CD4-positive, alpha-beta T cell treated with Interleukin-6 at 100 ng/mL for 8 hours (primary cell): ENCODE results near the gene BTNL8.
"Not testable (repeated sequence)": the region's sequence is repeated elsewhere in the genome, so short reads cannot be mapped to it uniquely, and the experiment has no call there.

Source experiments
- DNase-seq: peaks from one replicate; pipeline ENCODE4 v3.0.0-alpha.2; 2020; ENCODE audit warnings: mixed read lengths, low spot score

Gene BTNL8

GRCh38 chr5:180875860-180876426 is 23.0 kb upstream of the BTNL8 start:
- no peak for DNase-seq

DNA sequence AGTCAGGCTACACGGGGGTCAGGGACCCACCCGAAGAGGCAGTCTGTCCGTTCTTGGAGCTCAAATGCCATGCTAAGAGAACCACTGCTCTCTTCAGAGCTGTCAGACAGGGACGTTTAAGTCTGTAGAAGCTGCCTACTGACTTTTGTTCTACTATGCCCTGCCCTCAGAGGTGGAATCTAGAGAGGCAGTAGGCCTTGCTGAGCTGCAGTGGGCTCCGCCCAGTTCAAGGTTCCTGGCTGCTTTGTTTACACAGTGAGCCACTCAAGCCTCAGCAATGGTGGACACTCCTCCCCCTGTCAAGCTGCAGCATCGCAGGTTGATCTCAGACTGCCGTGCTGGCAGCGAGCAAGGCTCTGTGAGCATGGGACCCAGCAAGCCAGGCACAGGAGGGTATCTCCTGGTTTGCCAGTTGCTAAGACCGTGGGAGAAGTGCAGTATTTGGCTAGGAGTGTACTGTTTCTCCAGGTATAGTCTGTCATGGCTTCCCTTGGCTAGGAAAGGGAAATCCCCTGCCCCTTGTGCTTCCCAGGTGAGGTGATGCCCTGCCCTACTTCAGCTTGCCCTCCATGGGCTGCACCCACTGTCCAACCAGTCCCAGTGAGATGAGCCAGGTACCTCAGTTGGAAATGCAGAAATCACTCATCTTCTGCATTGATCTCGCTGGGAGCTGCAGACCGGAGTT is 13.0 kb upstream of the BTNL8 start:
- DNase-seq: not testable (repeated sequence)

- no peak for DNase-seq
These were observed 9.6 kb upstream of the BTNL8 start for GRCh38 chr5:180889381-180889780.

DNA sequence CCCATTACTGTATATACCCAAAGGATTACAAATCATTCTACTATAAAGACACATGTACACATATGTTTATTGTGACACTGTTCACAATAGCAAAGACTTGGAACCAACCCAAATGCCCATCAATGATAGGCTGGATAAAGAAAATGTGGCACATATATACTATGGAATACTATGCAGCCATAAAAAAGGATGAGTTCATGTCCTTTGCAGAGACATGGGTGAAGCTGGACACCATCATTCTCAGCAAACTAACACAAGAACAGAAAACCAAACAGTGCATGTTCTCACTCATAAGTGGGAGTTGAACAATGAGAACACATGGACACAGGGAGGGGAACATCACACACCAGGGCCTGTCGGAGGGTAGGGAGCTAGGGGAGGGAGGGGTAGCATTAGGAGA is 3.6 kb upstream of the BTNL8 start:
- DNase-seq: not testable (repeated sequence)

DNA sequence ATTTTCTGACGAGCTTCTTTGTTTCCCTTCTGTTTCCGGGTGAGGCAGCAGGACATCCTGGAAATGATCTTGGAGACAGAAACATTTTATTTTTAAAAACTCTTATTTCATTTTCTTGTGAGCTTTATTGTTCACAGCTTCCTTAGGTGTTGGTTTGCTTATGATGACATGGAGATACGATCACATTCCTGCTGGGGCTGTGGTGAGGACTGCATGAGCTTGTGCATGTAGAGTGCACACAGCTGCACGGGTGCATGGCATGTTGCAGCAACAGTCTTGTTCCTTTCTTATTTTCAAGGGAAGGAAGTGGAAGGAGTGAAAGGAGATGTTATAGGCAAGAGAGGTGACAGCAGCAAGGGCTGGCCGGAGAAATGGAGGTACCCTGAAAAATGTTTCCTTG is 1.2 kb downstream of the BTNL8 start:
- DNase-seq: no peak

GRCh38 chr5:180901319-180902009 is 2.5 kb downstream of the BTNL8 start:
- no peak for DNase-seq

- no peak for DNase-seq
These were observed 9.4 kb downstream of the BTNL8 start for GRCh38 chr5:180908400-180908799.

DNA sequence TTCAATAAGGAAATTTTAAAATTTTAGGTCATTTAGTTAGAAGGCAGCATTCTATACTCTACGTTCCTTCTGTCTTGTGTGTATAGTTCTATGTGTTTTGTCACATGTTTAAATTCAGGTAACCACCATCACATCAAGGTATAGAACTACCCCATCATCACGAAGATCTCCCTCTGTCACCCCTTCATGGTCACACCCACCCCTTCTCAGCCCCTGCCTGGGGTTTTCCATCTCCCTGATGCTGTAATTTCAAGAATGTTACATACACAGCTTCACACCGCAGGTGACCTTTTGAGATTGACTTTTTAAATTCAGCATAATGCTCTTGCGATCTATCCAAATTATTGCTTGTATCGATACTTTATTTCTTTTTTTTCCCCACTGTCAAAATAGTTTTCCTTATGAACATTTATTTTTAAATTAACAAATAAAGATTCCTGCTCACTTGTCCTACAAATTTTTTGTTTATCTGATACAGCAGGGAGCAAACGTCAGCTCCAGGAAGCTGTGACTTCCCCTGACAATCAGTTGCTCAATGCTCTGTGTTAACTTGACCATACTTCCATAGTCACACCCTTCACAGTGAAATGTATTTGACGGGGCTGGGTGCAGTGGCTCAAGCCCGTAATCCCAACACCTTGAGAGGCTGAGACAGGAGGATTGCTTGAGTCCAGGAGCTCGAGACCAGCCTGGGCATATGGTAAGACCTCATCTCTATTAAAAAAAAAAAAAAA is 10.2 kb downstream of the BTNL8 start:
- DNase-seq: no peak

GRCh38 chr5:180909782-180910181 is 10.8 kb downstream of the BTNL8 start:
- DNase-seq: no peak

DNA sequence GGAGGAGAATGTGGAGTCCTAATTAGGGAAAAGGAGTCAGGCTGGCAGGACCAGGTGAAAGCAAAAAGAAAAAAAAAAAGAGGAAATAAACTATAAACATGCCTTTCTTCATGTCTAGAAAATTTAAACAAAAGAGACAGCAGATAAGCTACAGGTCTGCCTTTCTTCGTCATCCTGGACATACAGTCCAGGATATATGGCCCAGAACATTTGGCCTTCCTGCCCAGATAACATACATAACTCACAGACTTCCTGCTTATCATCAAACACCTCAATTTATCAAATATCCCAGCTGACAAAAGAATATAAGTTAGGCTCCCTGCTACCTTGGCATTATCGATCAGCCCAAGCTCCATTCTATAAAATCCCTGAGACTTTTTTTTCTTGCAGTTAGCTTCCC is 11.2 kb downstream of the BTNL8 start:
- DNase-seq: no peak

GRCh38 chr5:180910735-180911134 is 11.8 kb downstream of the BTNL8 start:
- DNase-seq: no peak

DNA sequence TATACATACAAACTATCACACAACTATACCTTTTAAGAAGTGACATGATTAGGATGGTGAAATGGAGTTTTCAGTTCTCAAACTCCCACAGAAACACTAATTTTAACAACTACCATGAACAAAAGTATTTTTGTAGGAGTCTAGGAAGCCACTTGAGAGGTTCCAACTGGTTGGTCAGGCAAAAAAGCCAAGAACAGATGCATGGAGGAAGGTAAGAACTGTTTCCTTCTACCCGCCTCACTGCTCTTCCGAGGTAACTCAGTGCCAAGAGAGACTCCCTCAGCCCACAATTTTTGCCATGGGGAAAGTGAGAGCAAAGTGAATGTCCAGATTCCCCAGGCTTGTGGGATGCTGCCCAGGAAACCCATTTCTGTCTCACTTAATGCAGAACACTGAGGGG is 15.7 kb downstream of the BTNL8 start:
- DNase-seq: no peak

- DNase-seq: no peak
These were observed 17.0 kb downstream of the BTNL8 start for GRCh38 chr5:180915924-180916323.

DNA sequence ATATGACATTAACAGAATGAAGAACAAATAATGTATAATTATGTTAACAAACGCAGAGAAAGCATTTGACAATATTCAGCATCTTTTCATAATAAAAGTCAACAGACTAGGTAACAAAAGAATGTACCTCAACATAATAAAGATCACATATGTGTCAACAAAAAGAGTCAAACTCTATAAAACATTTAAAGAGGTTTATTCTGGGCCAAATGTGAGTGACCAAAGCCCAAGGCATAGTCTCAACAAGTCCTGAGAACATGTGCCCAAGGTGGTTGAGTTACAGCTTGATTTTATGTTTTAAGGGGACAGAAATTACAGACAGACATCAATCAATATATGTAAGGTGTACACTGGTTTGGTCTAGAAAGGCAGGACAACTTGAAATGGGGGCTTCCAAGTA is 19.4 kb downstream of the BTNL8 start:
- DNase-seq: no peak

DNA sequence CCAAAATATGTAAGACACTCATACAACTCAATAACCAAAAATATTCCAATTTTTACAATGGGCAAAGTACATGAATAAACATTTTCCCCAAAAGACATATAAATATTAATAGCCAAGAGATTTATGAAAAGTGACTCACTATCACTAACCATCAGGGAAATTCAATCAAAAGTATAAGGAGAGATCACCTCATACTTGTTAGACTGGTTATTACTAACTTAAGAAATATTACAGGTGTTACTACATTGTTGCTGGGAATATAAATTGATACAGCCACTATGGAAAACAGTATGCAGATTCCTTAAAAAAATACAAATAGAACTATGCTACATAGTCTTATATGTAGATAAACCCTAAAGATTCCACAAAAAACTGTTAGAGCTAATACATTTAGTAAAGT is 21.8 kb downstream of the BTNL8 start:
- DNase-seq: no peak

GRCh38 chr5:180922932-180923331 is 24.0 kb downstream of the BTNL8 start:
- DNase-seq: no peak

- no peak for DNase-seq
These were observed 33.7 kb downstream of the BTNL8 start for GRCh38 chr5:180932660-180933059.

DNA sequence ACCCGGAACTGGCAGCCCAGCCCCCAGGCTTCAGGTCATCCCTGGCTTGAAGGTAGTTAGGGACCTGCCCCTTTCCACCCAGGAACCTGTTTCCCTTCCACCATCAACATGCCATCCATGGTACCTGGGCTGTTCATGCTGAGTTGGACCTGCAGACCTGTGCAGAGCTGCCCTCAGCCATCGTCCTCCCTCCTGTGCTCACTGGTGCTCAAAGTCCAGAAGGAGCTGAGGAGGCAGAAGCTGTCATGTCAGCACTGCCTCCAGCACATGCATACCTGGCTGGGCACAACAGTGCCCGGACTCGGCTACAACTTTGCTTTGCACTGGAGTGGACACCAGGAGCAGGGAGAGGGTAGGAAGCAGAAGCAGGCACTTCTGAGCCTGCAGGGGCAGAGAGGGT is 36.2 kb downstream of the BTNL8 start:
- no peak for DNase-seq

DNA sequence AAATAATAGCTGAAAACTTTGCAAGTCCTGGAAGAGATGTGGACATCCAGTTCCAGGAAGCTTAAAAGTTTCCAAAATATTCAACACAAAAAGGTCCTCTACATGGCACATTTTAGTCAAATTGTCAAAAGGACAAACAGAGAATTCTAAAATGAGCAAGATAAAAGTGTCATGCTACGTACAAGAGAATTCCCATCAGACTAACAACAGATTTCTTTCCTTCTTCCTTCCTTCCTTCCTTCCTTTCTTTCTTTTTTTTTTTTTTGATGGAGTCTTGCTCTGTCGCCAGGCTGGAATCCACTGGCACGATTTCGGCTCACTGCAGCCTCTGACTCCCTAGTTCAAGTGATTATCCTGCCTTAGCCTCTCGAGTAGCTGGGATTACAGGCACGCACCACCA is 39.3 kb downstream of the BTNL8 start:
- DNase-seq: no peak

- DNase-seq: no peak
These were observed 51.5 kb downstream of the BTNL8 start for GRCh38 chr5:180950291-180950949.

DNA sequence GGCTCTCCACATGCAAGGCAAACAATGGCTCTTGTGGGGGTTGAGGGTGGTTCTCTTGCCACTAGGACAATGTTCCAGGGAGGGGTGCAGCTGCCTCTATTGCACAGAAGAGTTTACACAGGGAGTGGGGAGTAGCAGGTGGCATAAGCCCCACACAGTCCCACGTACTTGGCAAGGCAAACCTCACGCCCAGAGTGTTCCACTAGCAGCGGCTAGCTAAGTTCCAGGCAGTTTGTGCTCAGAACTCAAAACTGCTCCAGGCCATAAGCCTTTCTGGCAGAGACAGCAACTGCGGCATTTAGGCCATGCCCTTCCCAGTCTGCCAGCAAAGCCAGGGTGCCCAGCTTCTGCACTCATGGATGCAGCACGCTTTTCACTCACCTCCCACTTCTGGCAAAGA is 60.7 kb downstream of the BTNL8 start:
- DNase-seq: no peak

DNA sequence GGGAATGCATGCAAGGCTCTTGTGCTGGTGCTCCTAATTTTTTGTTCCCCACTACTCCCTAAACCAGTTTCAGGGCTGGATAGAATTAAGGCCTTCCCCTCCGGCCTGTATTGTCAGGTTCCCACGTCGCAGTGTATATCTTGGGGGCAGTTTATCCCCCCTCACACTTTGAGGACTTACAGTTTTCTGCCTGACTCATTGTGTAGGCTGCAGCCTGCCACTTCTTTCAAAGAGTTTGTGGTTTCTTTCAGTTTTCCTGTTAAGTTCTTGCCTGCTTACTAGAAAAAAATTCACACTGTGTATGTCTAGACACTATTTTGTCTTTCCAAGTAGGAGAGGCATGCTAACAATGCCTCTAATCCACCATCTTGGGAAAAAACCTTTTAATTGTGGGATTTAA is 61.2 kb downstream of the BTNL8 start:
- DNase-seq: no peak
